HUES64 (cell line): ENCODE data around the gene PGAP6.

Source experiments
- H3K27ac ChIP-seq: 2 replicates; pipeline ENCODE4 v1.7.0; 2013; ENCODE audit warnings: low read depth, low read length, inconsistent platforms
- H3K27me3 ChIP-seq: 2 replicates; pipeline ENCODE4 v1.6.1; 2013; ENCODE audit warnings: mild to moderate bottlenecking, low read length; ENCODE audit not compliant: insufficient read depth
- H3K36me3 ChIP-seq: 2 replicates; pipeline ENCODE4 v1.6.1; 2013; ENCODE audit warnings: mild to moderate bottlenecking, low read length; ENCODE audit not compliant: insufficient read depth
- H3K4me1 ChIP-seq: 2 replicates; pipeline ENCODE4 v1.6.1; 2013; ENCODE audit warnings: mild to moderate bottlenecking, low read length, moderate library complexity; ENCODE audit not compliant: insufficient read depth
- H3K4me3 ChIP-seq: 2 replicates; pipeline ENCODE4 v1.5.1; 2013; ENCODE audit warnings: mild to moderate bottlenecking, low read length, moderate library complexity
- H3K9ac ChIP-seq: 2 replicates; pipeline ENCODE4 v1.6.1; 2013; ENCODE audit warnings: mild to moderate bottlenecking, low read depth, low read length
- H3K9me3 ChIP-seq: 2 replicates; pipeline ENCODE4 v1.6.1; 2013; ENCODE audit warnings: low read depth, low read length; ENCODE audit not compliant: insufficient read depth
- WGBS: fragments of 150-250, 120-280 bp; methylation state at CpG from one replicate; pipeline ENCODE4 v1.1.7; 2013; ENCODE audit warnings: missing lambda C conversion rate; 5-methylcytosine and 5-hydroxymethylcytosine counted together

Gene PGAP6

DNA sequence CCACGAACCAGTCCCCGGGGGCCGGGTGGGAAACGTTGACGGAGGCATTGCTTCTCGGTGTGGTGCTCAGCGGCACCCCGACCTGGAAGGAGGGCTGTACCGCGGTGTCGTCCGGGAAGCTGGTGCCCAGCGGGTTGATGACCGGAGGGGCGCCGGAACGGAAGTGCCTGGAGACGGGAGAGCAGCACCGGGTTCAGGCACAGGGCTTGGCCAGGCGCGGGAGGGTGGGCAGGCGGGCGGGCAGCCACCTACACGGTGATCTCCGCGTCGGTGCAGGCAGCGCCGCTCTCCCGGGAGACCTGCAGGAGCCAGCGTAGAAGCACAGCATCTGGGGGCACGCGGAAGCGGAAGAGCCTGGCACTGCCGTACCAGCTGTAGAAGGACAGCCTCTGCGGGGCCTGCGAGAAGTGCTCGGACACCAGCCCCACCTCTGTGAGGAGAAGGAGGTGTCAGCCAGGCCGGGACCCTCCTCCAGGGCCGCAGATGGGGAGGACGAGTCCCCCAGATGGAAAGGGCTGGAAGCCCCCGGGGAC, 4.3 kb downstream of the PGAP6 start:
- 93% methylated on average over 42 of the region's 42 CpGs for WGBS
- Histone ChIP-seq H3K36me3 (peaks cover 46% of the 10 kb centered on the region), H3K27me3 (peaks cover 6% of the 10 kb centered on the region; the same call in 1 of the 2 replicates), H3K4me3 (no peak overlapping the region), H3K4me1 (peaks cover 6% of the 10 kb centered on the region; the same call in 1 of the 2 replicates), H3K27ac (no peak overlapping the region), H3K9me3 (no peaks in the 10 kb centered on the region), H3K9ac (no peak overlapping the region)

GRCh38 chr16:376817-377418, 4.9 kb downstream of the PGAP6 start:
- 93% methylated on average over 26 of the region's 26 CpGs for WGBS

DNA sequence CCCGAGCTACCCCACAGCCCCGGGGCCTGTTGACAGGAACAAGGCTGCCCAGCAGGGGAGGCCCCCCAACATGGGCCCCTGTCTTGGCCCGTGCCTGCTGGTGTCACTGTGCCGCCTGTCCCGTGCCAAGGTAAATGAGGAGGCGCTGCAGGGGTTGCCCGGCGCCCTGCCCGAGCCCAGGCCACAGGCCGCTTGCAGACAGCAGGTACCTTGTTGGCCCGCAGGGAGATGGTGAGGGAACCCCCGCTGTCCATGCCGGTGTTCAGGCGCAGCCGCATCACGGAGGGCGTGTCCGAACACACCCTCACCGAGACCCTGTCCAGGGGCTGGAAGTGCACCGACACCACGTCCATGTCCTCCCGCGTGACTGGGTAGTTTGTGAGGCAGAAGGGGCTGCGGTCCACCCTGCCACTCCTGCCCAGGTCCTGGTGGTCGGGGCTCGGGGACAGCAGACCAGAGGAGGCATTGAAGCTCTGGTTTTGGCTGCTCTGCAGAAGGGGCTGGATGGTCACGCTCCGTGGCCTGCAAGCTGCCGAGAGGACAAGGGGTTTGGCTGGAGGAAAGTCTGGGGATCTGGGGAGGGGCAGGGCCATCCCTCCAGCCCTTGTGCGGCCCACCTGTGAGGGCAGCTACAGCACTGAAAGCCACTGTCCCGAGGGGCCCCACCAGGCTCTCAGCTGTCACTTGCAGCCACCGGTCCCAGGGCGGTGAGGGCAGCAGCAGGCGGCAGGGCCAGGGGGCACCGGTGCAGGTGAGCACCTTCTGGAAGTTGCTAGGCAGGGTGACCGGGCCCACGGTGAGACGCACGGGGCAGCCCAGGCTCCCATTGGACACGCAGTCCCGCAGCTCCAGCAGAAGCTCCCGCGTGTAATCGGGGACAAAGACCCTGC, 5.6 kb downstream of the PGAP6 start:
- H3K4me1 ChIP-seq: peaks cover 6% of the 10 kb centered on the region; the same call in 1 of the 2 replicates
- H3K9me3 ChIP-seq: no peaks in the 10 kb centered on the region
- 96% methylated on average over 44 of the region's 44 CpGs for WGBS
- peaks cover 56% of the 10 kb centered on the region for H3K36me3 ChIP-seq
- H3K27ac ChIP-seq: no peak overlapping the region
- H3K27me3 ChIP-seq: no peaks in the 10 kb centered on the region
- H3K9ac ChIP-seq: no peak overlapping the region
- no peak overlapping the region for H3K4me3 ChIP-seq

More at GRCh38 chr16:376817-377418, 4.9 kb downstream of the PGAP6 start:
- Histone ChIP-seq H3K27me3 (no peaks in the 10 kb centered on the region), H3K36me3 (peaks cover 51% of the 10 kb centered on the region), H3K4me3 (no peak overlapping the region), H3K27ac (no peak overlapping the region), H3K4me1 (peaks cover 6% of the 10 kb centered on the region; the same call in 1 of the 2 replicates), H3K9ac (no peak overlapping the region), H3K9me3 (no peaks in the 10 kb centered on the region)

DNA sequence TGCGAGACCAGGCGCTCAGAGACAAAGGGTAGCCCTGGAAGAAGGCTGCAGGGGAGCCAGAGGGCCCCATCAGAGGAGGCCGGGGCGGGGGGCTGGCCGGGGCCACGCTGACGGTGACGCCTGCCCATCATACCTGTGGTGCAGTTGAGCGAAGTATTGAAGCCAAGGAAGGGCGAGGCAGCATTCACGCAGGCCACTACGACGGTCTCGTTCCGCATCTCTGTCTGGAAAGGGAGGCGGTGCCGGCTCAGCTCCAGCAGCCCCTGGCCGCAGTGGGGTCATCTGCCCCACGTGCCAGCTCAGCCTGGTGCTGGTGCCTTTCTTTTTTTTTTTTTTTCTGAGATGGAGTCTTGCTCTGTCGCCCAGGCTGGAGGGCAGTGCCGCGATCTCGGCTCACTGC, 6.6 kb downstream of the PGAP6 start:
- H3K9ac ChIP-seq: no peak overlapping the region
- peaks cover 12% of the 10 kb centered on the region for H3K4me1 ChIP-seq
- H3K4me3 ChIP-seq: no peak overlapping the region
- WGBS: 94% methylated on average over 23 of the region's 23 CpGs
- H3K9me3 ChIP-seq: no peaks in the 10 kb centered on the region
- H3K36me3 ChIP-seq: peaks cover 56% of the 10 kb centered on the region
- H3K27ac ChIP-seq: no peak overlapping the region
- no peaks in the 10 kb centered on the region for H3K27me3 ChIP-seq

DNA sequence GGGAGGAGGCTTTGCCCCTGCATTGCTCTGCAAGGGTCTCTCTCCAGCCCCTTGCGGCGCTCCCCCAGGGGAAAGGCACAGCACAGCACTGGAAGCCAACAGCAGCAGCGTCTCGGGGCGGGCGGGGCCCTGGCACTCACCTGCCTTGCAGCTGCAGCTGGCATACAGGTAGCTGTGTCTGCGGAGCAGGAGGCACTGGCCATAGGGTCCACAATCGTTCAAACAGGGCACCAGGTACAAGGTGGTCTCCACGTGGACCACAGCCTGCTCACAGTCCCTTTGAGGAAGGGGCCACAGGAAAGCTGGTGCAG, 7.2 kb downstream of the PGAP6 start:
- H3K9me3 ChIP-seq: no peaks in the 10 kb centered on the region
- H3K27ac ChIP-seq: no peak overlapping the region
- H3K4me1 ChIP-seq: peaks cover 10% of the 10 kb centered on the region
- no peaks in the 10 kb centered on the region for H3K27me3 ChIP-seq
- no peak overlapping the region for H3K9ac ChIP-seq
- H3K4me3 ChIP-seq: no peak overlapping the region
- 95% methylated on average over 9 of the region's 9 CpGs for WGBS
- peaks cover 56% of the 10 kb centered on the region for H3K36me3 ChIP-seq

- Histone ChIP-seq H3K27me3 (no peaks in the 10 kb centered on the region), H3K27ac (no peak overlapping the region), H3K9ac (no peak overlapping the region), H3K4me3 (no peak overlapping the region), H3K4me1 (peaks cover 6% of the 10 kb centered on the region), H3K9me3 (no peaks in the 10 kb centered on the region), H3K36me3 (peaks cover 58% of the 10 kb centered on the region)
- WGBS: 92% methylated on average over 43 of the region's 44 CpGs
Observed at GRCh38 chr16:373848-374615, 7.7 kb downstream of the PGAP6 start.

DNA sequence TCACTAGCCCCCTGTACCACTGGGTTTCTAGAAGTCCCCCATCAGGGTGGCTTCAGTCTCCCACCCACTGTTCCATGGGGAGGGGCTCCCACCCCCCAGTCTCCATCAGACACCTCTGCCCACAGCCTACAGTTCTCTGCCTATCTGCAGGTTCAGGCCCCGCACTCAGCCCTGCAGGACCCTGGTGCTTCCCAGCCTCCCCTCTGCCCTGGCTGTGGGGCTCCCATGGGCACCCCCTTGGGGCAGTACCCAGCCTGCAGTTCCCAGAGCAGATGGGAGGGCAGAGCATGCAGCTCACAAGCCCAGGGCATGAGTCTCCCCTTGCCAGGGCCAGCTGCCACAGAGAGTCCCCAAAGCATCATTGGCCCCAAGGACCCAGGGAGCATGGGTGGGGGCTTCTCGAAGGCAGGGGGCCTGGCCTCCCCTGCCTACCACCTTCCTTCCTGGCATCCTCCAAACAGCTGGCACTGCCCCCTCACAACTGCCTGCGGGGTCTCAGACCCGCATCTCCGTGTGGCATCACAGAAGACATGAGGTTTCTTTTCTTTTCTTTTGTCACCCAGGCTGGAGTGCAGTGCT, 8.7 kb downstream of the PGAP6 start:
- WGBS: 86% methylated on average over 5 of the region's 5 CpGs
- no peaks in the 10 kb centered on the region for H3K9me3 ChIP-seq
- H3K27me3 ChIP-seq: no peaks in the 10 kb centered on the region
- no peak overlapping the region for H3K4me3 ChIP-seq
- peaks cover 67% of the 10 kb centered on the region for H3K36me3 ChIP-seq
- H3K4me1 ChIP-seq: peaks cover 6% of the 10 kb centered on the region
- no peak overlapping the region for H3K9ac ChIP-seq
- H3K27ac ChIP-seq: no peak overlapping the region

DNA sequence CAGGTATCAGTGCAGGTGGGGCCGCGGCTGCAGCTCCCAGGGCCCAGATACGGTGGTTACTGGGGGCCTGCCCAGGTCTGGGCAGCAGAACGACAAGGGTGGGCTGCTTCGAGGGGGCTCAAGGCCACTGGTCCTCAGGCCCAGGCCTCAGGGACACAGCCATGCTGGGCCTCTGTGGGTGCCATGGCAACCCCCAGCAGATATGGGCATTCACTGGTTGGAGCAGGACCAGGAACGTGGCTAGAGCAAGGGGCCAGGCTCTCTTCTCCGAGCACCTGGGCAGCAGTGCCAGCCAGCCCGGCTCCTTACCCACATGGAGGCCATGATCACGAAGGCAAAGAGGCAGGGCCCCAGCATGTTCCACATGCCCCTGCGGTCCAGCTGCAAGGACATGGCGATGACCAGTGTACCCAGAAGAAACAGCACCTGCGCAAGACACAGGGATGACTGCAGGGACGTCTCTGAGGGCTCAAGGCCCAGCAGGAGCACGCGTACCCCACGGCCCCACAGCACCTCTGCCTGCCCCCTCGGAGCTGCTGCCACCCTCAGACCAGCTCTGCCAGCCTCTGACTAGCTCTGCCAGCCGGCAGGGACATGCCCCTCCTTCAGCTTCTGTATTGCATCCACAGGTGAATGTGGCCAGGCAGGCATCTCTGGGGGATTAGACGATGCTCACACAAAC, 9.3 kb downstream of the PGAP6 start:
- no peak overlapping the region for H3K4me3 ChIP-seq
- WGBS: 94% methylated on average over 19 of the region's 19 CpGs
- no peak overlapping the region for H3K9ac ChIP-seq
- no peaks in the 10 kb centered on the region for H3K9me3 ChIP-seq
- no peaks in the 10 kb centered on the region for H3K27me3 ChIP-seq
- peaks cover 72% of the 10 kb centered on the region for H3K36me3 ChIP-seq
- H3K4me1 ChIP-seq: peaks cover 6% of the 10 kb centered on the region
- H3K27ac ChIP-seq: no peak overlapping the region

DNA sequence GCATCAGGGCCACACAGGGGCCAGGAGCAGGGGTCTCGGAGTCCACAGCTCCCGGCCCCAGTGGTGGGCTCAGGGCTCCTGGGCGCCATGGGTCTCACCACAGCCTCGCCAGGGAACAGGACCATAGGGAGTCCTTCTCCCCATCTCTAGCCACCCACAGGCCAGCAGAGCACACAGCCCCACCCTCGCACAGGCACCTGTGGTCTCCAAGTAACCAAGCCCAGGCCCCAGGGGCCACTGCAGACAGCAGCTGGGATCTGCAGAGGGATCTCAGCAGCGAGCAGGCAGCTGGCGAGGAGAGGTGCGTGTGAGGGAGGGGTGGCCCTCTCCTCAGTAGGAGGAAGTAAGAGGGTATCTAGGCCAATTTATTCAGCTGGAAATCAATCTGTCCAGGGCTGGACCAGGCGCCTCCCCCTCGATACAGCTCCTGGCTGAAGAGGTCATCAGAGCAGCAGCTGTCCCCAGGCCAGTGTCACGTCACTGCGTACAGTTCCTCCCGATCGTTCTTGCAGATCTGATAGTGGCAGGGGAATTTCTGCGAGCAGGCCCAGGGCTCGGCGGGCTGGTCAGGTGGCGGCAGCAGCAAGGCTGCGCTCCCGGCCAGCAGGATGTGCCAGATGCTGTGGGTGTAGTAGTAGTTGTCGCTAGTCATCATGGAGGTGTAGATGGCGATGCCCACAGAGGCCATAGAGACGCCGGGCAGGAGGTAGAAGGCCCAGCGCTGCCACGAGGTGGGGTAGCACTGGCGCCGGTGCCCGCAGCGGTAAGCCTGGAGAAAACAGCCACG, 10.1 kb downstream of the PGAP6 start:
- Histone ChIP-seq H3K9me3 (no peaks in the 10 kb centered on the region), H3K4me1 (peaks cover 6% of the 10 kb centered on the region), H3K27me3 (no peaks in the 10 kb centered on the region), H3K9ac (no peak overlapping the region), H3K27ac (no peak overlapping the region), H3K4me3 (no peak overlapping the region), H3K36me3 (peaks cover 72% of the 10 kb centered on the region)
- 94% methylated on average over 31 of the region's 31 CpGs for WGBS
